Activated CD8-positive, alpha-beta memory T cell treated with anti-CD3 and anti-CD28 coated beads for 4 hours (primary cell): ENCODE data around the gene FAM124B.

Experiments
- DNase-seq, 2 donors: peaks; one replicate each; pipeline ENCODE4 v3.0.0-alpha.2; 2020; ENCODE audit warnings: low read depth in 2 of 2

Gene FAM124B

DNA sequence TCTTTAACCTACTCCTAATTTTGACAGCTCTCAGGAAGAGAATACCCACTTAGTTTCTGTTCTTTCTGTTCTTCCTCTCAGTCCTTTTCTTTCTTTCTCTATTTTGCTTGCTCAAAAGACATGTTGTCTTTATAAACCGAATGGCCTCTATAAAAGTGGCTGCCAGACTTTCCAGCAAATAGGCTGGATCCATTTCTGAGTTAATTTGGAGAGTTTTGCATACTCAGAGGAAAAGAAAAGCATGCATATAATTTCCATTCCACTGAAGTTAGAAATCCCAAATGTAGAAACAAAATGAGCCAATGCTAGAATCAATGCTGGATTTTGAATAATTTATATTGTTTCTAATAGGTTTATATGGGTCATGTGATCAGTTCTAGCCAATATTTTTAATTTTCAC lies 65.9 kb downstream of the FAM124B start:
- DNase-seq = no peak

DNA sequence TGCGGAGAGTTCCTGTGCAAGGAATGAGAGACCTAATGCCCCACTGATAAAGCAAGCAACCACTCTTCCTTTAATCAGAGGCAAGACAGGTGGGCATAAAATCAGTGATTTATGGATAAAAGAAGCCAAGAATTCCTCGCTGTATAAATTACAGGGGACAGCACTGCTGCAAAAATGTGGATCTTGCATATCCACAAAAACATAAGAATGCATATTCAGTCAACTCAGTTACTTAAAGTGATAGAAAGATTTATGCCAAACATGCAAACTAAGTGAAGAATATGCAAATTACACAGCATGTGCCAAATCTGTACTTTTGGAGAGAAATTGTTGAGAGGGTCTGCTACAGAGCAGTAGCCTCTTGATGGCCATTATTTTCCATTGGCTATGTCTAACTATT lies 67.2 kb downstream of the FAM124B start:
- DNase-seq = no peak

DNA sequence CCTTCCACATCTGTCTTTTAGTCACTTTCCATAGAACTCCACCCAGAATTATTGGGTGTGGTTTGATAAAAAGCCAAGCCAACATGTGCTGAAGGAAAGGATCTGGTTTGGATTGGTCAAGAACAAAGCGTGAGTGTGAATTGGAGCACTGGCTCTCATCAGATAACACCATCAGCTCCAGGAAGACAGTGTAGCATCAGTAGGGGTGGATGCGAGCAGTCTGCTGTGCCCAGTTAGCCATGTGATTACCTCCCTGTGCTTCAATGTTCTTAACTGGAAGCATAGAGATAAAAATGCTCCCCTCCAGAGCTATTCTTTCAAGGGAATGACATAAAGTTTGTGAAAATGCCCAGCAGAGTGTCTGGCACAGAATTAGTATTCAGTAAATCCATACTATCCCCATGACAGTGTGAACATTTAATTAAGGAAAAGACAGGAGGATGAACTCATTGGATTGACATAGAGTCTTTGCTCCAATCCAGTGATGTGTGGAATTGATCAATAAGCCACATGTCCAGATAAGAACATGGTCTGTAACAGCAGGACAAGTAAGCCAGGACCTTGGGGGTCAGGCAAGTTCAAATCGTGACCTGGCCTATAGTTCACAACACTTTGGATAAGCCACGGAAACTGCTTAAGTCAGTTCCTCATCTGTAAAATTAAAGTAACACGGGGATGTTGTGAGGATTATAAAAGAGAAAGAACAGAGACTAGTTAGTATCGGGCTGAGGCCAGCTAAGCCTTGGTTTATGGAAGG lies 68.0 kb downstream of the FAM124B start:
- DNase-seq = no peak

DNA sequence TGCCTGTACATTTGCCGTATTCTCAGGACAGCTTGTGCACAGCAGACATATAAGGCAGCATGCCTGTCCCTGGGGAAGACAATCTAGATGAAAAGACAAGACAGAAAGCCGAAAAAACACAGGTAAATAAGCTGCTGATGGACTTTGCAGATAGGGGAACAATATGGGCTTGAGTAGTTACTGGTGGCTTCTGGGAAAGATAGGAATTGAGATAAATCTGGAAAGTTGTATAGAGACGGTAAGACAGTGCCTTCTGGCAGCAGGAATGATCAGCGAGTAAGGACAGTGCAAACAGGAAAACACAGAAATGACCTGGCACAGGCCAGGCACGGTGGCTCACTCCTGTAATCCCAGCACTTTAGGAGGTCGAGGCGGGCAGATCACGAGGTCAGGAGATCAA lies 70.2 kb downstream of the FAM124B start:
- DNase-seq = no peak

DNA sequence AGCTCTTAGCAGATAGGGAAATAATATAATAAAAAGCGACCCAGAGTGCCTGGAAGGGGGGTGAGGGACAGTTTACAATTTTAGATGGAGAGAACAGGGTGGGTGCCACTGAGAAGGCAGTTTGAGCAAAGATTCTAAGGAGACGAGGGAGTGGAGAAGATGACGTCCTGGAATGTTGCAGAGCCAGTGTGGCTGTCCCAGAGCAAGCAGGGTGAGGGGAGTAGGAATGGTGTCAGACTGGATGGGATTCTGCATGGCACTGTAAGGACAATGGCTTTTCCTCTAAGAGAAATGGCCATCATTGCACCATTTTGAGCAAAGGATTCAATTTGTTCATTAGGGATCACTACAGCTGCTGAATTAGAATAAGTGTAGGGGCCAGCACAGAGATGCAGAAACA lies 73.1 kb downstream of the FAM124B start:
- DNase-seq = no peak
